ENCODE results near the gene SAXO1. TPM values are rescaled to one million over a fixed set of nuclear protein-coding genes. Genes with fewer than 3 reads are reported as not detected.
"Not testable (repeated sequence)": the region's sequence is repeated elsewhere in the genome, so short reads cannot be mapped to it uniquely, and the experiment has no call there.

Gene SAXO1
- total RNA-seq, 1 experiment from 2014 or later: not detected

DNA sequence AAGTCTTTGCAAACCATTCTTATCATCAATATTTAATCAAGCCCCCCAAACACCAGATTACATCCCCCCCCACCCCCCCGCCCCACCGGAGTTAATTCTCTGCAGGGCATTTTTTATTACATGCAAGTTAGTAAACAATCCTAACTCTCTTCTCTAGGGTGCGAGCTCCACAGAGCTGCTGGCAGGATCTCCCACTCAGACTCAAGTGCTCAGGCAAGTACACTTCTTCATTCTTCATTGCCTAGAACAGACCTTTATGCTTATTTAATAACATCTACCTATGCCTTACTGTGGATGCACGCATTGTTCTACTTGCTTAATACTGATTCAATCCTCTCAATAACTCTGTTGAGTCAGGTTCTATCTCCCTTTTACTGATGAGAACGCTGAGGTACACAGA, 9.9 kb downstream of the SAXO1 start:
- Histone ChIP-seq H3K4me1 (ENCODE audit: insufficient read depth, low read length) (no peaks in the 10 kb centered on the region), H3K9me3 (ENCODE audit: low read length) (no peaks in the 10 kb centered on the region), H3K27ac (ENCODE audit: low read length) (no peak overlapping the region), H2AFZ (ENCODE audit: low read length) (no peak overlapping the region), H3K79me2 (ENCODE audit: low read length) (no peaks in the 10 kb centered on the region), H3F3A (ENCODE audit: low read length, unreplicated experiment) (no peaks in the 10 kb centered on the region), H4K20me1 (ENCODE audit: low read length) (no peaks in the 10 kb centered on the region), H3K4me3 (ENCODE audit: low read length) (no peak overlapping the region), H3K27me3 (ENCODE audit: low read length) (no peaks in the 10 kb centered on the region), H3K4me2 (ENCODE audit: low read length) (no peak overlapping the region), H3K36me3 (ENCODE audit: low read depth, low read length) (no peaks in the 10 kb centered on the region), H3K9ac (ENCODE audit: low read length) (no peak overlapping the region), H3K9me2 (replicated peaks; ENCODE audit: low read length) (no peaks in the 10 kb centered on the region)
- intact Hi-C loops (cut with micrococcal nuclease): loop anchor here (10.0 kb wide), 3 partner anchors 198 to 878 kb away; no protein-coding TSS in a partner anchor
- ChIA-PET POLR2A (ENCODE audit: unreplicated experiment) (no interaction called here), CTCF (no interaction called here)
- DNase-seq: no peak
- ATAC-seq: no peak
- no peak for TF ChIP-seq CTCF (conservative IDR thresholded peaks at IDR 0.05; ENCODE audit: low read depth, low read length)
- TF ChIP-seq EZH2 (IDR thresholded peaks at IDR 0.05; ENCODE audit: low read length, unreplicated experiment): no peak
- TF ChIP-seq EZH2phosphoT487 (IDR thresholded peaks at IDR 0.05; ENCODE audit: borderline replicate concordance, low read length): no peak
- BruUV-seq (replicated peaks): no TSS peak

GRCh38 chr9:19022206-19022605, 10.8 kb downstream of the SAXO1 start:
- TF ChIP-seq EZH2 (IDR thresholded peaks at IDR 0.05; ENCODE audit: low read length, unreplicated experiment): no peak
- no peak for TF ChIP-seq EZH2phosphoT487 (IDR thresholded peaks at IDR 0.05; ENCODE audit: borderline replicate concordance, low read length)
- no peak for TF ChIP-seq CTCF (conservative IDR thresholded peaks at IDR 0.05; ENCODE audit: low read depth, low read length)
- Histone ChIP-seq H3K4me2 (ENCODE audit: low read length) (no peak overlapping the region), H2AFZ (ENCODE audit: low read length) (no peak overlapping the region), H3K9me2 (replicated peaks; ENCODE audit: low read length) (no peaks in the 10 kb centered on the region), H3K79me2 (ENCODE audit: low read length) (no peaks in the 10 kb centered on the region), H3F3A (ENCODE audit: low read length, unreplicated experiment) (no peaks in the 10 kb centered on the region), H3K4me1 (ENCODE audit: insufficient read depth, low read length) (no peaks in the 10 kb centered on the region), H3K36me3 (ENCODE audit: low read depth, low read length) (no peaks in the 10 kb centered on the region), H3K4me3 (ENCODE audit: low read length) (no peak overlapping the region), H3K9me3 (ENCODE audit: low read length) (no peaks in the 10 kb centered on the region), H3K9ac (ENCODE audit: low read length) (no peak overlapping the region), H3K27ac (ENCODE audit: low read length) (no peak overlapping the region), H3K27me3 (ENCODE audit: low read length) (no peaks in the 10 kb centered on the region), H4K20me1 (ENCODE audit: low read length) (no peaks in the 10 kb centered on the region)
- ChIA-PET POLR2A (ENCODE audit: unreplicated experiment) (no interaction called here), CTCF (no interaction called here)
- ATAC-seq (no peak), DNase-seq (no peak)
- intact Hi-C loops (cut with micrococcal nuclease): loop anchor here (10.0 kb wide), 3 partner anchors 197 to 877 kb away; no protein-coding TSS in a partner anchor
- no TSS peak for BruUV-seq (replicated peaks)

GRCh38 chr9:19021649-19022048, 11.4 kb downstream of the SAXO1 start:
- H3K4me3 ChIP-seq (ENCODE audit: low read length); H3F3A ChIP-seq (ENCODE audit: low read length, unreplicated experiment); H3K79me2 ChIP-seq (ENCODE audit: low read length); H3K27ac ChIP-seq (ENCODE audit: low read length); H4K20me1 ChIP-seq (ENCODE audit: low read length); H3K27me3 ChIP-seq (ENCODE audit: low read length); H3K9me2 ChIP-seq (replicated peaks; ENCODE audit: low read length); H3K9me3 ChIP-seq (ENCODE audit: low read length); H3K36me3 ChIP-seq (ENCODE audit: low read depth, low read length); H3K9ac ChIP-seq (ENCODE audit: low read length); DNase-seq; H3K4me2 ChIP-seq (ENCODE audit: low read length); H2AFZ ChIP-seq (ENCODE audit: low read length); POLR2A ChIA-PET (ENCODE audit: unreplicated experiment); ATAC-seq; CTCF ChIA-PET; H3K4me1 ChIP-seq (ENCODE audit: insufficient read depth, low read length); BruUV-seq (replicated peaks): not testable (repeated sequence)
- intact Hi-C loops (cut with micrococcal nuclease): loop anchor here (10.0 kb wide), 3 partner anchors 197 to 877 kb away; no protein-coding TSS in a partner anchor
